H1 (cell line): Measurements from ENCODE around the gene ARHGEF7. TPM values are rescaled to one million over a fixed set of nuclear protein-coding genes. Genes with fewer than 3 reads are reported as not detected.

Experiments
- CTCF ChIA-PET: fragments of 300-600 bp; sonication (Branson Sonifier 250); formaldehyde crosslinking; loops from one replicate; lab custom pipeline; 2021; ENCODE audit not compliant: partially characterized antibody; lab: Charles Lee
- POLR2A ChIA-PET: fragments of 300-600 bp; sonication (Branson Sonifier 250); formaldehyde crosslinking; loops from one replicate; lab custom pipeline; 2021; ENCODE audit warnings: inconsistent platforms; ENCODE audit not compliant: partially characterized antibody; lab: Charles Lee
- DNase-seq, 2 experiments: peaks; one replicate each; pipeline versions ENCODE4 v3.0.0 to v3.0.0-alpha.2; 2010 to 2022; ENCODE audit warnings: low spot score in 2 of 2, low read depth in 1 of 2, mixed read lengths in 1 of 2
- FAIRE-seq: peaks from 2 replicates; lab custom pipeline; 2011; peaks lifted over from hg19 to GRCh38; lab: Jason Lieb, UNC
- H2AFZ ChIP-seq: 2 replicates; pipeline ENCODE4 v1.8.1; 2012; ENCODE audit warnings: low read length, inconsistent platforms
- H2AK5ac ChIP-seq: 2 replicates; pipeline ENCODE4 v1.6.1; 2013; ENCODE audit warnings: low read depth, low read length
- H2BK120ac ChIP-seq: replicated peaks from 2 replicates; pipeline ENCODE3; 2013; ENCODE audit warnings: low read depth, low read length, inconsistent platforms
- H2BK12ac ChIP-seq: 2 replicates; pipeline ENCODE4 v1.6.1; 2013; ENCODE audit warnings: low read depth, low read length
- H2BK15ac ChIP-seq: 2 replicates; pipeline ENCODE4 v1.6.1; 2013; ENCODE audit warnings: low read length
- H2BK20ac ChIP-seq: 2 replicates; pipeline ENCODE4 v1.6.1; 2013; ENCODE audit warnings: low read length
- H2BK5ac ChIP-seq: 2 replicates; pipeline ENCODE4 v1.6.1; 2013; ENCODE audit warnings: low read depth, low read length
- H3K14ac ChIP-seq: 2 replicates; pipeline ENCODE4 v1.6.1; 2013; ENCODE audit warnings: inconsistent platforms; ENCODE audit not compliant: insufficient read length
- H3K18ac ChIP-seq: 2 replicates; pipeline ENCODE4 v1.6.1; 2013; ENCODE audit warnings: low read length; ENCODE audit errors: extremely low read depth
- H3K23ac ChIP-seq: 2 replicates; pipeline ENCODE4 v1.6.1; 2013; ENCODE audit warnings: inconsistent platforms; ENCODE audit not compliant: insufficient read length
- H3K23me2 ChIP-seq: 2 replicates; pipeline ENCODE4 v1.6.1; 2013; ENCODE audit warnings: low read depth, low read length
- H3K27ac ChIP-seq: 2 replicates; pipeline ENCODE4 v1.6.1; 2011; ENCODE audit warnings: low read depth, low read length, inconsistent platforms
- H3K27me3 ChIP-seq, 4 experiments: replicated peaks in 1 of 4; 1 replicate in 1 of 4; 2 replicates in 3 of 4; pipeline versions ENCODE4 v1.6.1 to v1.8.1; 2011 to 2013; ENCODE audit warnings: low read length in 3 of 4, mild to moderate bottlenecking in 3 of 4, inconsistent platforms in 2 of 4, mixed read lengths in 2 of 4, moderate library complexity in 1 of 4; ENCODE audit not compliant: control insufficient read depth in 3 of 4, insufficient read depth in 3 of 4; ENCODE audit errors: extremely low read depth in 1 of 4
- H3K36me3 ChIP-seq, 4 experiments: 2 replicates each; pipeline versions ENCODE4 v1.6.1 to v1.8.1; 2011 to 2013; ENCODE audit warnings: mild to moderate bottlenecking in 4 of 4, low read length in 3 of 4, moderate library complexity in 2 of 4, control low read depth in 1 of 4, inconsistent platforms in 1 of 4; ENCODE audit not compliant: insufficient read depth in 4 of 4, control insufficient read depth in 2 of 4
- H3K4ac ChIP-seq: replicated peaks from 2 replicates; pipeline ENCODE3; 2013; ENCODE audit warnings: low read length, low read depth, mixed read lengths, inconsistent platforms; ENCODE audit not compliant: insufficient read length
- H3K4me1 ChIP-seq, 4 experiments: replicated peaks in 1 of 4; 1 replicate in 1 of 4; 2 replicates in 3 of 4; pipeline versions ENCODE4 v1.6.1 to v1.8.1; 2011 to 2013; ENCODE audit warnings: low read length in 3 of 4, inconsistent platforms in 2 of 4, mixed read lengths in 1 of 4; ENCODE audit not compliant: insufficient read depth in 4 of 4, control insufficient read depth in 3 of 4
- H3K4me2 ChIP-seq, 2 experiments: 2 replicates each; pipeline versions ENCODE4 v1.6.1 to v1.8.1; 2011 to 2013; ENCODE audit warnings: low read depth in 2 of 2, low read length in 2 of 2, control low read depth in 1 of 2, inconsistent platforms in 1 of 2, mild to moderate bottlenecking in 1 of 2; ENCODE audit not compliant: insufficient read depth in 1 of 2
- H3K4me3 ChIP-seq, 4 experiments: fragments of 200-600, 300-600 bp in 1 of 4; sonication (generic), shearing (Covaris generic), sonication (Bioruptor Twin) in 1 of 4; 2 replicates each; pipeline versions ENCODE4 v1.5.1 to v1.8.1; 2011 to 2016; ENCODE audit warnings: low read length in 4 of 4, low read depth in 3 of 4, control low read depth in 2 of 4, inconsistent platforms in 2 of 4, mild to moderate bottlenecking in 2 of 4, mixed read lengths in 1 of 4, moderate library complexity in 1 of 4; ENCODE audit not compliant: insufficient read depth in 2 of 4; ENCODE audit errors: extremely low read depth in 1 of 4
- H3K56ac ChIP-seq: replicated peaks from 2 replicates; pipeline ENCODE3; 2013; ENCODE audit warnings: low read depth, mild to moderate bottlenecking, mixed read lengths, low read length, inconsistent platforms; ENCODE audit not compliant: insufficient read length
- H3K79me1 ChIP-seq: 2 replicates; pipeline ENCODE4 v1.6.1; 2013; ENCODE audit warnings: low read depth, low read length, control low read depth
- H3K79me2 ChIP-seq, 2 experiments: 2 replicates each; pipeline versions ENCODE4 v1.6.1 to v1.8.1; 2012 to 2013; ENCODE audit warnings: low read length in 2 of 2, mild to moderate bottlenecking in 2 of 2, inconsistent platforms in 1 of 2; ENCODE audit not compliant: insufficient read depth in 2 of 2, control insufficient read depth in 1 of 2
- H3K9ac ChIP-seq, 4 experiments: replicated peaks in 1 of 4; 1 replicate in 1 of 4; 2 replicates in 3 of 4; pipeline versions ENCODE4 v1.6.1 to v1.8.1; 2011 to 2013; ENCODE audit warnings: low read depth in 3 of 4, low read length in 3 of 4, control low read depth in 2 of 4, mild to moderate bottlenecking in 2 of 4, moderate library complexity in 2 of 4, inconsistent platforms in 1 of 4; ENCODE audit errors: extremely low read depth in 1 of 4
- H3K9me3 ChIP-seq, 2 experiments: 2 replicates each; pipeline versions ENCODE4 v1.6.1 to v1.8.1; 2012 to 2013; ENCODE audit warnings: mild to moderate bottlenecking in 2 of 2, moderate library complexity in 2 of 2, control low read depth in 1 of 2, inconsistent platforms in 1 of 2, low read depth in 1 of 2, low read length in 1 of 2, mixed read lengths in 1 of 2; ENCODE audit not compliant: insufficient read depth in 2 of 2
- H4K20me1 ChIP-seq, 2 experiments: replicated peaks in 1 of 2; 2 replicates each; pipeline versions ENCODE3 to v1.8.1; 2011 to 2013; ENCODE audit warnings: inconsistent platforms in 2 of 2, low read length in 2 of 2, mild to moderate bottlenecking in 1 of 2; ENCODE audit not compliant: insufficient read depth in 2 of 2, control insufficient read depth in 1 of 2
- H4K5ac ChIP-seq: 2 replicates; pipeline ENCODE4 v1.6.1; 2013; ENCODE audit warnings: low read length, low read depth, mixed read lengths, inconsistent platforms; ENCODE audit not compliant: insufficient read length
- H4K8ac ChIP-seq: 2 replicates; pipeline ENCODE4 v1.8.0; 2013; ENCODE audit warnings: mild to moderate bottlenecking, moderate library complexity, low read length, inconsistent platforms; ENCODE audit not compliant: insufficient read depth; ENCODE audit errors: extremely low read depth
- H4K91ac ChIP-seq: replicated peaks from 2 replicates; pipeline ENCODE3; 2013; ENCODE audit warnings: low read length, mixed read lengths, inconsistent platforms; ENCODE audit not compliant: insufficient read length
- CREB1 ChIP-seq: IDR thresholded peaks from 2 replicates; pipeline ENCODE4 v1.6.1; 2012; ENCODE audit warnings: inconsistent platforms
- POU5F1 ChIP-seq: IDR thresholded peaks from 2 replicates; pipeline ENCODE4 v1.6.1; 2011; ENCODE audit warnings: low read depth, mild to moderate bottlenecking, low read length, moderate library complexity
- RBBP5 ChIP-seq: IDR thresholded peaks from 2 replicates; pipeline ENCODE4 v1.7.1; 2012; ENCODE audit warnings: low read depth, mild to moderate bottlenecking, inconsistent platforms, low read length, moderate library complexity, borderline replicate concordance
- SRF ChIP-seq: IDR thresholded peaks from 2 replicates; pipeline ENCODE4 v1.6.1; 2011; ENCODE audit warnings: mild to moderate bottlenecking, low read depth, low read length, moderate library complexity
- WGBS, 2 experiments: shearing (Covaris generic) in 1 of 2; methylation state at CpG; one replicate each; pipeline versions ENCODE4 v1.1.6 to v1.1.7; 2013 to 2015; ENCODE audit warnings: low lambda C conversion rate in 2 of 2, mixed read lengths in 2 of 2, inconsistent platforms in 1 of 2, low coverage in 1 of 2, missing lambda C conversion rate in 1 of 2; ENCODE audit not compliant: insufficient replicate concordance in 2 of 2, insufficient coverage in 1 of 2, insufficient read length in 1 of 2; ENCODE audit errors: extremely low coverage in 1 of 2, missing lambda C conversion rate in 1 of 2; 5-methylcytosine and 5-hydroxymethylcytosine counted together
- polyA plus RNA-seq, 7 experiments: library from polyadenylated mRNA; depleted of rRNA in 3 of 7; stranded (reverse) in 5 of 7; unstranded in 2 of 7; fragments of >200 nt in 5 of 7; fragments of 200-250 nt in 2 of 7; gene quantifications; 1 replicate in 5 of 7; 2 replicates in 1 of 7; 4 replicates in 1 of 7; pipeline versions ENCODE4 v1.2.1 to v1.2.3, GENCODE V29; 2011 to 2013; ENCODE audit warnings: missing spikeins in 2 of 7, mixed read lengths in 2 of 7
- total RNA-seq: library from RNA; stranded (reverse); fragmentation: NEBNext Ultra II Directional; extraction: Animal tissue kit (Norgen Biotek cat#: 25700); gene quantifications from 2 replicates; pipeline ENCODE4 v1.2.1, GENCODE V29; 2021

ARHGEF7 gene
- total and polyA plus RNA-seq, 2 of the 8 experiments (the other 6 are each of a cell fraction or from before 2014, with no cell fraction given) = 26.2 to 56.5 TPM

DNA sequence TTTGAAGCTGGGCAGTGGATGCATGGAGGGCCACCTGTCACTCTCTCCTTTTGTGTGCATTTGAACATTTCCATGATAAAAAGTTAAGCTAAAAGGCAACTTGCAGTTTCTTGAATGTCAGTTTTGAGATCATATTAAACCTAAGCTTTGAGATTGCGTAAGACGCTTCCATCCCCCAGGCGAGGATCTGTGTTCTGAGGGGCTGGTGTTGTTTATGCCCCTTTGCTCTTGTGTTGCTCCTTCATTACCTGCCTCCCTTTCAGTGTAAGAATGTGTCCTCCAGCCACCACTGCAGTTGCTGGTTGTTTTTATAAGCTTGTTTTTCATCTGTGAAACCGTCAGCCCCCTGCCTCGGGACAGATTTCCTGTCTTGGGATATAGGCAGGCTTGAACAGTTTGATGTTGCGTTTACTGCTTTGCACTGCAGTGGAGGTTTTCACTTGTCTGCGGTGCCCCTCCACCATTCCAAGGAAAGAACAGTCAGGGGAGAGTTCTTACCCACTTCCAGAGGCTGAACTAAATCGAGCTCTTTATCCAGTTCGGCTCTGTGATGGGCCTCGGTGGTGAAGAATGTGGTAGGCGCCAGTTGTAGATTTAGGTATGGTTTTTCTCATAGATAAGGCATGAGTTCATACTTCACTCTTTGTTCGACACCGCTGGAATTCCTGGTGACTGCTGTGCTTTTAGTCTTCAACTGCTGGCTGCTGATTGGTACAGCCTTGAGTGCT is 96.8 kb downstream of the ARHGEF7 start:
- WGBS, 2 experiments = 41% methylated on average over 13 of the region's 13 CpGs; no CpG with 5 or more reads in 1 of the 2 experiments
- Histone ChIP-seq H3K27ac (peak overlapping the region; percentile 57; the same call in 1 of the 2 replicates), H3K18ac (peak overlapping the region; percentile 40; the same call in 1 of the 2 replicates), H2BK15ac (no peak overlapping the region), H4K8ac (no peak overlapping the region; the same call in 1 of the 2 replicates), H3K27me3 (no peaks in the 10 kb centered on the region), H3K14ac (no peak overlapping the region), H3K9me3 (no peaks in the 10 kb centered on the region), H2BK5ac (peak overlapping the region; percentile 88), H2BK12ac (peak overlapping the region; percentile 89; the same call in 1 of the 2 replicates), H3K23me2 (no peaks in the 10 kb centered on the region), H2AK5ac (0 out of 2 replicates have a peak overlapping the region, but pooled peaks have one; percentile 19), H3K4me1 (peaks cover 20 to 47% (median 37%) of the 10 kb centered on the region in 4 experiments), H4K20me1 (peaks cover 6 to 16% of the 10 kb centered on the region in 2 experiments), H3K56ac (no peak overlapping the region), H3K9ac (peak overlapping the region in 3 of 4 experiments; percentile 20 to 54 (median 34); a peak in 4 of 7 replicates), H3K4ac (no peak overlapping the region), H2AFZ (no peak overlapping the region), H2BK20ac (0 out of 2 replicates have a peak overlapping the region, but pooled peaks have one; percentile 26), H2BK120ac (no peak overlapping the region), H3K23ac (no peak overlapping the region), H3K4me3 (peak overlapping the region in 3 of 4 experiments; percentile 2 to 19 (median 15); a peak in 5 of 8 replicates), H3K4me2 (peak overlapping the region; percentile 61 to 74), H4K5ac (peak overlapping the region; percentile 57), H3K79me1 (peaks cover 20% of the 10 kb centered on the region), H3K36me3 (no peaks in the 10 kb centered on the region), H4K91ac (peak overlapping the region; percentile 67), H3K79me2 (peaks cover 0 to 92% of the 10 kb centered on the region in 2 experiments; a peak in 3 of 4 replicates)
- CTCF ChIA-PET = interaction anchor here (0.6 to 9.6 kb wide), 11 partner anchors 10 to 274 kb away, joined by 3 to 65 read pairs (median 3); no protein-coding TSS in a partner anchor
- FAIRE-seq = peak; percentile 94
- POLR2A ChIA-PET = interaction anchor here (0.6 to 1.4 kb wide), 3 partner anchors 10 to 154 kb away, joined by 3 to 4 read pairs (median 3); no protein-coding TSS in a partner anchor
- DNase-seq = peak in 1 of 2 experiments; percentile 57
- no peak for TF ChIP-seq CREB1
- no peak for TF ChIP-seq RBBP5
- no peak for TF ChIP-seq POU5F1
- TF ChIP-seq SRF = no peak
